Measurements from ENCODE around the gene CNFN.
A peak's percentile ranks its signal among the peaks of the same experiment; 100 is the strongest.

CNFN gene

GRCh38 chr19:42370626-42371175 lies 19.4 kb downstream of the CNFN start:
- DNase-seq = no peak

GRCh38 chr19:42370068-42370520 lies 20.0 kb downstream of the CNFN start:
- DNase-seq = no peak

- no peak for DNase-seq
Measured at GRCh38 chr19:42369433-42370067, 20.5 kb downstream of the CNFN start.

GRCh38 chr19:42368765-42369164 lies 21.3 kb downstream of the CNFN start:
- DNase-seq = no peak

GRCh38 chr19:42368360-42368759 lies 21.7 kb downstream of the CNFN start:
- no peak for DNase-seq

- DNase-seq = no peak
Measured at GRCh38 chr19:42367929-42368328, 22.2 kb downstream of the CNFN start.

- DNase-seq = no peak
Measured at GRCh38 chr19:42366673-42367072, 23.4 kb downstream of the CNFN start.

- no peak for DNase-seq
Measured at GRCh38 chr19:42363614-42364346, 26.3 kb downstream of the CNFN start.

- DNase-seq = no peak
Measured at GRCh38 chr19:42362891-42363440, 27.1 kb downstream of the CNFN start.

GRCh38 chr19:42362342-42362741 lies 27.8 kb downstream of the CNFN start:
- DNase-seq = no peak

- no peak for DNase-seq
Measured at GRCh38 chr19:42361545-42361910, 28.6 kb downstream of the CNFN start.

GRCh38 chr19:42360787-42361544 lies 29.1 kb downstream of the CNFN start:
- DNase-seq = no peak

GRCh38 chr19:42357290-42357689 lies 32.8 kb downstream of the CNFN start:
- DNase-seq = no peak

- DNase-seq = no peak
Measured at GRCh38 chr19:42356686-42357085, 33.4 kb downstream of the CNFN start.

GRCh38 chr19:42355896-42356295 lies 34.2 kb downstream of the CNFN start:
- DNase-seq = no peak

- no peak for DNase-seq
Measured at GRCh38 chr19:42353341-42354015, 36.6 kb downstream of the CNFN start.

- peak; percentile 42 for DNase-seq
Measured at GRCh38 chr19:42352301-42353259, 37.5 kb downstream of the CNFN start.

GRCh38 chr19:42351079-42351735 lies 38.9 kb downstream of the CNFN start:
- no peak for DNase-seq

GRCh38 chr19:42350417-42350816 lies 39.7 kb downstream of the CNFN start:
- no peak for DNase-seq

GRCh38 chr19:42349378-42350107 lies 40.6 kb downstream of the CNFN start:
- DNase-seq = no peak
